ENCODE results near the gene POLR3E.

DNA sequence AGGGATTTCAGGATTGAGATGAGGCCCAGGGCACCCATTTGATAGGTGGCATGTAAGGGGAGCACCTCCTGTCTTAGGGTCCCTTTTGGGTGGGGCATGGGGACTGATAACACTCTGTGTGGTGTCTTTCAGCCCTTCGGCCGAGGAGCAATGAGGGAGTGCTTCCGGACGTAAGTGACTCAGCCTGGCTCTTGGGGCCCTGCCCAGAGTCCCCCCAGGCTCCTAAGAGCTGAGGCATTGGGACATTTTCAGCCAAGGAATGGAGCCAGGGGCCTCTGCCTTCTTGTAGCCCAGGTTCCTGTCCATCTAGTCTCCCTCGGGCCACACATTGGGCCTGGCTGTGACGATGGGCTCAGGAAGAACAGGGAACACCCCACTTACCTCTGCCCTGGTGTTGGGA lies 46.7 kb upstream of the POLR3E start:
- TF ChIP-seq, protein P1, sequence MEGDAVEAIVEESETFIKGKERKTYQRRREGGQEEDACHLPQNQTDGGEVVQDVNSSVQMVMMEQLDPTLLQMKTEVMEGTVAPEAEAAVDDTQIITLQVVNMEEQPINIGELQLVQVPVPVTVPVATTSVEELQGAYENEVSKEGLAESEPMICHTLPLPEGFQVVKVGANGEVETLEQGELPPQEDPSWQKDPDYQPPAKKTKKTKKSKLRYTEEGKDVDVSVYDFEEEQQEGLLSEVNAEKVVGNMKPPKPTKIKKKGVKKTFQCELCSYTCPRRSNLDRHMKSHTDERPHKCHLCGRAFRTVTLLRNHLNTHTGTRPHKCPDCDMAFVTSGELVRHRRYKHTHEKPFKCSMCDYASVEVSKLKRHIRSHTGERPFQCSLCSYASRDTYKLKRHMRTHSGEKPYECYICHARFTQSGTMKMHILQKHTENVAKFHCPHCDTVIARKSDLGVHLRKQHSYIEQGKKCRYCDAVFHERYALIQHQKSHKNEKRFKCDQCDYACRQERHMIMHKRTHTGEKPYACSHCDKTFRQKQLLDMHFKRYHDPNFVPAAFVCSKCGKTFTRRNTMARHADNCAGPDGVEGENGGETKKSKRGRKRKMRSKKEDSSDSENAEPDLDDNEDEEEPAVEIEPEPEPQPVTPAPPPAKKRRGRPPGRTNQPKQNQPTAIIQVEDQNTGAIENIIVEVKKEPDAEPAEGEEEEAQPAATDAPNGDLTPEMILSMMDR (IDR thresholded peaks at IDR 0.05): no peak
- no peak for TF ChIP-seq ZFX (IDR thresholded peaks at IDR 0.05; ENCODE audit: borderline replicate concordance)

All from 22Rv1 (cell line).